Fibroblast of the aortic adventitia (primary cell): ENCODE data around the gene PTPRZ1. TPM values are rescaled to one million over a fixed set of nuclear protein-coding genes. Genes with fewer than 3 reads are reported as not detected.

Experiments used
- DNase-seq: peaks from one replicate; pipeline ENCODE4 v3.0.0-alpha.2; 2010; ENCODE audit warnings: low read depth
- H3K4me3 ChIP-seq: 2 replicates; pipeline ENCODE4 v1.5.1; 2011; ENCODE audit warnings: low read depth, mild to moderate bottlenecking, control low read depth, low read length, moderate library complexity
- CTCF ChIP-seq: IDR thresholded peaks from 2 replicates; pipeline ENCODE4 v1.5.1; 2011; ENCODE audit warnings: mild to moderate bottlenecking, low read length, control low read depth, inconsistent platforms; ENCODE audit not compliant: insufficient read depth
- total RNA-seq: library from RNA; depleted of rRNA; stranded (reverse); fragments of >200 nt; gene quantifications from 2 replicates; pipeline ENCODE4 v1.2.3, GENCODE V29; 2012; ENCODE audit warnings: low replicate concordance

Gene PTPRZ1
- total RNA-seq, 1 donor: 0.72 TPM

GRCh38 chr7:121961089-121961867 is 88.3 kb downstream of the PTPRZ1 start:
- DNase-seq: peak; percentile 78
- no peak overlapping the region for H3K4me3 ChIP-seq
- TF ChIP-seq CTCF: no peak

GRCh38 chr7:121966276-121966934 is 93.4 kb downstream of the PTPRZ1 start:
- DNase-seq: no peak
- no peak for TF ChIP-seq CTCF
- H3K4me3 ChIP-seq: no peak overlapping the region

- TF ChIP-seq CTCF: no peak
- DNase-seq: no peak
- no peak overlapping the region for H3K4me3 ChIP-seq
Observed at GRCh38 chr7:121966935-121967332, 94.0 kb downstream of the PTPRZ1 start.

GRCh38 chr7:121985476-121986030 is 112.6 kb downstream of the PTPRZ1 start:
- H3K4me3 ChIP-seq: no peak overlapping the region
- DNase-seq: no peak
- no peak for TF ChIP-seq CTCF

- TF ChIP-seq CTCF: no peak
- no peak overlapping the region for H3K4me3 ChIP-seq
- no peak for DNase-seq
Observed at GRCh38 chr7:121992068-121992467, 119.1 kb downstream of the PTPRZ1 start.

- no peak overlapping the region for H3K4me3 ChIP-seq
- peak; percentile 87 for TF ChIP-seq CTCF
- peak; percentile 90 for DNase-seq
Observed at GRCh38 chr7:121994625-121995410, 121.9 kb downstream of the PTPRZ1 start.
